ENCODE measurements around the gene GALC.
A peak's percentile ranks its signal among the peaks of the same experiment; 100 is the strongest.

GALC gene

GRCh38 chr14:87992718-87993628 is at the start of gene GALC:
GALC (minus strand) TSS chr14:87993182; CDS start chr14:87993164, 18 bp downstream.
- DNase-seq = peak; percentile 80

GRCh38 chr14:88040146-88040545 is 47.2 kb upstream of the GALC start:
- DNase-seq = no peak

DNA sequence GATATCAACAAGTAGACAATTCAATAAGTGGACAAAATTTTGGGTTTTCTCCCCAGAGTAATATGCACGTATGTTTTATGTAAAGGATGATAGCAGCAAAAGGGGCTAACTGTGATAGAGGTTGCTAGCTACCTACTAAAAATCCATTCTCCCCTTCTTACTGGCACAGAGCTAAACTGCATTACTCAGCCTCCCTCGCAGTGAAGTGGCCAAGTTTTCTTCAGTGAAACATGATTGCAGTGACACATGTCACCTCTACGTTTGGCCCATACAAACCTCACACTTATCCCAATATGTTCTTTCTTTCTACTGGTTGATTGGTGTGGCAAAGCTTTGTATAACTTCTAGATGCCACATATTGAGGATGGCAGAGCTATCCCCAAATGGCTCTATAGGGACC is 46.2 kb upstream of the GALC start:
- DNase-seq = no peak

DNA sequence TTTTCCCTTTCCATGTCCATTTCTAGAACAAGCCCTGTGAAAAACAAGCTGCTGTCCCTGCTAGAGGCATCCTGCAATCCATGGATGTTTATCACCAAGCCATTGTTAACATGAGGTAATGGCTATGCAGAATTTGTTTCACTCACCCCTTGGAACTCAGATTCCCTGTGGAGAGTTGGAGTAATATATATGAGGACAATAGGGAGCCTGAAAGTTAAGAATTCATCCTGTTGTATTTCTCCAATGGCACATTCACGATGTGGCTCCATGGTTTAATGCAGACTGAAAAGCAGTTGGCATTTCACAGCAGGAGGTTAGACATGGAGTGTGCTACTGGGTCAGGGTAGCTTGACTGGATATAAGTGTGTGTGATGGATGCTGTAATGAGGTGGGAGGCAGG is 44.3 kb upstream of the GALC start:
- no peak for DNase-seq

DNA sequence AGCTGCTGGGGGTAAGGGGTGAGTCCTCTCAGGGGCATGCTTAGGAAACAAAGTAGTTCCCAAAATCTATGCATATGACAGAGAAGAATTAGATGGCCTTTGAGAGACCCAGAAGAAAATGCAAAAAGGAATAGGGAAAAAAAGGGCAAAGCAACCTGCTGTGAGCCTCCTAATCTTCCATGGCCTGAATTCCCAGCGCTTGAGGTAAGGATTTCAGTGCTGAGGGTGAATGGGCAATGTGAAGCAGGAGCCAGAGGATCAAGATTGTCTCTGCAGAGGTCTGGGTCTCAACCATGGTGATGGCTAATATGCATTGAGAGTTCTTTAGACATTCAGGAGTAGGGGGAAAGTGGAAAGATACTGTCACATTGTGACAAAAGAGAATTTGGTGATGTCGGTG is 43.4 kb upstream of the GALC start:
- DNase-seq = no peak

GRCh38 chr14:88034076-88034475 is 41.1 kb upstream of the GALC start:
- no peak for DNase-seq

DNA sequence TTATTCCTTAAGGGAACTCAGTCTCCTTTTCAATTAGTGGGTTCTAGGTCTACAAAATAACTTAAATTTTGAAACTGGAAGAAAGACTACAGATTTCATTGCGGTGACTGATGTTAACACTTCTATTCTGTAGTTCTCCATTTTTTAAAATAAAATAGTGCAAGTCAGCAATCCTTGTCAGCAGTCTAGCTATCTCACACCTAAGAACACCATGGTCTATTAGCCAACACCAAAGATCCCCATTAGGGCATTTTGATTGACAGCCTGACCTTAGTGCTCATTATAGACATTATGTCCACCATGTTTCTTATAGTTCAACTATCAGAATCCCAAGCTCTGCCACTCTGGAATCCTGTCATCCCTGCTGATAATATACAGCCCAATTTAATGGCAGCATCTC is 39.4 kb upstream of the GALC start:
- no peak for DNase-seq

DNA sequence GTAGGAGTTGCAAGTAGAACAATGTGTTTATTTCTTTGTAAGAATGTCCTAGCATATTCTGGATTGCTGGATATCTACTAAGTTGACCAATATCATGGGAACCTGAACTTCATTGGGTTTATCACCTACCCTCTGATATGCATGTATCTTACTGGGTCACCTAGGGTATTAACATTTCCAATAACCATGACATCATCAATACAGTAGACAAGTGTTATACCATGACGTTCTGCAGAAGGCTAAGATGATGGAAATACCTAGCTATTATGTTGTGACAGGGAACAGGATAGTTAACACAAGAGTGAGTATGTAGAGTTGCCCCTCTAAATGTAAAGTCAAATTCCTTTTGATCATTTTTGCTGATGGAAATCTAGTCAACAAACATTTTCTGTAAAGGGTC is 37.9 kb upstream of the GALC start:
- DNase-seq = no peak

- no peak for DNase-seq
Observed at GRCh38 chr14:88030079-88030478, 37.1 kb upstream of the GALC start.

GRCh38 chr14:88029500-88029899 is 36.5 kb upstream of the GALC start:
- DNase-seq = no peak

GRCh38 chr14:88026890-88027289 is 33.9 kb upstream of the GALC start:
- DNase-seq = no peak

DNA sequence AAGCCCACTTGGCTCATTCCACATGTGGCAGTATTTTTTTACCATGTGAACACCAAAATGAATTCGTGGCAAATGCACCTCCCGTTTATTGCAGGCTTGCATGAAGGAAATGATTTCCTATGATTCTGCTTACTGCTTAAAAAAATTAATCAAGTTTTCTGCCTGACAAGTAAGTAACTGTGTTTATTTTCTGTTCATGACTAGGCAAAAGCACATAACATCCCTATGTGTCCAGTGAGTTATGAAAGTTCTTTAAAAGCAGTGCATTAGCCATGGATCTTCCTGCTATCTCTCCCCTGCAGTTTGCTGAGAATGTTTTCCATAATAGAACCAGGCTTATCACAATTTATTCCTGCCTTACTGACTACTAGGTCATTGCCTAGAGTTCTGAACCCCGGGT is 32.3 kb upstream of the GALC start:
- no peak for DNase-seq

DNA sequence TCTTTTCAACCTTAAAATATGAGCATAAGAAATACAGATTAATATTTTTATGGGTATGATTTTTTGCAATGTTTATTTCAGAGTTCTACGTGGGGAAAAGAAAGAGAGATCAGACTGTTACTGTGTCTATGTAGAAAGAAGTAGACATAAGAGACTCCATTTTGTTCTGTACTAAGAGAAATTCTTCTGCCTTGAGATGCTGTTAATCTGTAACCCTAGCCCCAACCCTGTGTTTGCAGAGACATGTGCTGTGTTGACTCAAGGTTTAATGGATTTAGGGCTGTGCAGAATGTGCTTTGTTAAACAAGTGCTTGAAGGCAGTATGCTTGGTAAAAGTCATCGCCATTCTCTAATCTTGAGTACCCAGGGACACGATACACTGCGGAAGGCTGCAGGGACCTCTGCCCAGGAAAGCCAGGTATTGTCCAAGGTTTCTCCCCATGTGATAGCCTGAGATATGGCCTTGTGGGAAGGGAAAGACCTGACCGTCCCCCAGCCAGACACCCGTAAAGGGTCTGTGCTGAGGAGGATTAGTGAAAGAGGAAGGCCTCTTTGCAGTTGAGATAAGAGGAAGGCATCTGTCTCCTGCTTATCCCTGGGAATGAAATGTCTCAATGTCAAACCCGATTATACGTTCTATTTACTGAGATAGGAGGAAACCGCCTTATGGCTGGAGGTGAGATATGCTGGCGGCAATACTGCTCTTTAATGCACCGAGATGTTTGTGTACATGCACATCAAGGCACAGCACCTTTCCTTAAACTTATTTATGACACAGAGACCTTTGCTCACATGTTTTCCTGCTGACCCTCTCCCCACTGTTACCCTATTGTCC is 31.5 kb upstream of the GALC start:
- peak; percentile 91 for DNase-seq

GRCh38 chr14:88023658-88024187 is 30.7 kb upstream of the GALC start:
- DNase-seq = no peak

DNA sequence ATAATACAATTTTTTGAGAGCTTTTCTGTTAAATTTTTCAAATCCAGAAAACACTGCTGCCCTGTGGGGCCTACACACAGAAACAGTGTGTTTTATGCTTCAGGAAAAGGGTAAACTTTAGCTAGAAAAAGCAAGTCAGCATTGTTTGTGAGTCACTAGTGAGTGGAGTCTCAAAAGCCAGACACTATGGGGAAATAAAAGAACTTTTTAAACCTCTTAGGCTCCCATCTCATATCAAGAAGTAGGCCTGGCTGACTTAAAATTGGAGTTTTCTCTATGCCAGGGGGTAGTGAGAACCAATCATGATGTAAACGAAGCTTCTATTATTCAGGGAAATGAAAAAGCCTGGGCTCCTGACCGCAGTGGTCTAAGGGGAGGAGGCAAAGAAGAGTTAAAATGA is 24.6 kb upstream of the GALC start:
- DNase-seq = no peak

- DNase-seq = no peak
Observed at GRCh38 chr14:88016768-88017167, 23.8 kb upstream of the GALC start.

GRCh38 chr14:88013750-88014349 is 20.9 kb upstream of the GALC start:
- DNase-seq = peak; percentile 52

DNA sequence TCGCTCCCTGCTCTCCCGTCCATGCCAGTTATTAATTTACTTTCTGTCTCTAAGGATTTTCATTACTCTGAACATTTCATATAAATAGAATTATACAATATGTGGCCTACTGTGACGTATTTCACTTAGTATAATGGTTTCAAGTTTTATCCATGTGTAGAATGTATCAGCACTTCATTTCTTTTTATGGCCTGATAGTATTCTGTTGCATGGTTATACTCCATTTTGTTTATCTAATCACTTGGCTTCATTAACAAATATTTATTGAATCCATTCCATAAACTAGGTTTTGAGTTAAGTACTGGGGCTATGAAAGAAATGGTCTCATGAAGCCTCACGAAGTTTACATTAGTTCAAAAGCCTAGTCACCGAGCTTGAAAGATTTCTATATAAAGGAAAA is 19.5 kb upstream of the GALC start:
- no peak for DNase-seq

DNA sequence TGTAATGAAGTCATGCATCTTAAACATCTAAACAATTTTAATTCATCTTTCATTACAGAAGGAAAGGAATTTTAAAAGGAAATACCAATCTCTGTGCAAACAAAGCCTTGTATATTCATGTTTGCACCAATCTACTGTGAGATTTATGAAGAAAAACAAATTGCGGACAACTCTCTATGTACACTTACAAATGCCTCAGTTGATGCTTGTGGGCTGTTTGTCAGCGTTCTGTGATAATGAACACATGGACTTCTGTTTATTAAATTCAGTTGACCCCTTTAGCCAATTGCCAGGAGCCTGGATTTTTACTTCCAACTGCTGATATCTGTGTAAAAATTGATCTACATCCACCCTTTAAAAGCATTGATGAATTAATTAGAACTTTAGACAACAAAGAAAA is 17.3 kb upstream of the GALC start:
- no peak for DNase-seq

DNA sequence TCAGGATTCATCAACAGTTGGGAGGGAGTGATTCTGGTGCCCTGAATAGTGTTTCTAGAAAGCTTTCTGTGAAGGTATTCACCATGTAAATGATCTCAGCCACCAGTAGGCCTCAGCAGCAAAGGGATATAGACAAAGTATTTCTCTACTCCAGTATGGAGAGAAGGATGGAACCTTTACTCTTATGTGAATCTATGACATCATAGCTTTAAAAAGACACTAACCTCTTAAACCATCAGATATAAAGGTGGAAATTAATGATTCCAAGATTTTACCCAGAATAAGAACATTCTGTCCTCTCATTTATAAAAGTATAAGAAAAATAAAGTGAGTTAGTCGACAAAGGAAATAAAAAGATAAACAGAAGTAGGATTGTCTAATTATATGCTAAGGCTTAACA is 16.5 kb upstream of the GALC start:
- DNase-seq = no peak

DNA sequence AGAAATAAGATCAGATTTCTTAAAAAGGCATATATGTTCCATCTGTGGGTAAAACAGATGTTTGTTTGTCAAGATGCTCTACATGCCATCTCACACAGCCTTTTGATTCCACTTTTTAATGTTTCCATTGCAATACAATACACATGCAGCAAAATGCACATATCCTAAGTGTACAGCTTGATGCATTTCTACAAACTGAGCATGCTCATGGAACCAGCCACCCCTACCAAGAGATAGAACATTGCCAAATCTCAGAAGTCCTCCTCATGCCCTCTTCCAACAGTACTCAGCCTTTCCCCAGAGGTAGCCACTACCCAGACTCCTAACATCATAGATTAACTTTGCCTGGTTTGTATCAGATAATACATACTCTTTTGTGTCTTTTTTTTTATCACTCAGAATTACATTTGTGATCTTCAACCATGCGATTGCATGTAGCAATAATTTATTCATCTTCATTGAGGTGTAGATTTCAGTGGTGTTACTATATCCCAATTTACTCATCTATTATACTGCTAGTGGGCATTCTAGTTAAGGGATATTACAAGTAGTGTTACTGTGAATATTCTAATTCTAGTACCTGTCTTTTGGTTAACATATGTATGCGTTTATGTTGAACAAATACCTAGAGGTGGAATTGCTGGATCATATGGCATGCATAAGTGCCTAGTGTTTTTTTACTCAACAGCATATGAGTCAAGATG is 15.2 kb upstream of the GALC start:
- DNase-seq = no peak

DNA sequence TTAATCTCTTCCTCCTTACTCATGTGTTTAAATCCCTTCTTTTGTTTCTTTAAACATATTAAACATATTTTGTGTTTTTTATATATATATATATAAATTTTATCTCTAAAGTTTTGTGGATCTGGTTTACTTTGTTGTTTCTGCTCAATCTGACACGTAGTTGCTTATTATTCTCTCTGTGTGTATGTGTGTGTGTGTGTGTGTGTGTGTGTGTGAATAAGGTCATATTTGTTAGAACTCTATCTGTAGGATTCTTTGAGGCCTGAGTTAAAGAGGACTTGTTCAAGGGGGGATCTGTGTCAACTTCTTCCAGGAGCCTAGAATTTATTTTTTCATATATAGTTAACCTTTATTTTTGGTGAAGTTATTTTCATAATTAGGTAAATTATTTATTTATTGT is 14.6 kb upstream of the GALC start:
- DNase-seq = no peak

All from NCI-H524 treated with DMSO at 0.1 percent for 48 hours (cell line).